ENCODE measurements around the gene CORO2A. TPM values are rescaled to one million over a fixed set of nuclear protein-coding genes. Genes with fewer than 3 reads are reported as not detected.
"Not testable (repeated sequence)": the region's sequence is repeated elsewhere in the genome, so short reads cannot be mapped to it uniquely, and the experiment has no call there.

CORO2A gene
- total and polyA plus RNA-seq, 8 donors, result 2.8 to 26.7 (median 10.7) TPM

DNA sequence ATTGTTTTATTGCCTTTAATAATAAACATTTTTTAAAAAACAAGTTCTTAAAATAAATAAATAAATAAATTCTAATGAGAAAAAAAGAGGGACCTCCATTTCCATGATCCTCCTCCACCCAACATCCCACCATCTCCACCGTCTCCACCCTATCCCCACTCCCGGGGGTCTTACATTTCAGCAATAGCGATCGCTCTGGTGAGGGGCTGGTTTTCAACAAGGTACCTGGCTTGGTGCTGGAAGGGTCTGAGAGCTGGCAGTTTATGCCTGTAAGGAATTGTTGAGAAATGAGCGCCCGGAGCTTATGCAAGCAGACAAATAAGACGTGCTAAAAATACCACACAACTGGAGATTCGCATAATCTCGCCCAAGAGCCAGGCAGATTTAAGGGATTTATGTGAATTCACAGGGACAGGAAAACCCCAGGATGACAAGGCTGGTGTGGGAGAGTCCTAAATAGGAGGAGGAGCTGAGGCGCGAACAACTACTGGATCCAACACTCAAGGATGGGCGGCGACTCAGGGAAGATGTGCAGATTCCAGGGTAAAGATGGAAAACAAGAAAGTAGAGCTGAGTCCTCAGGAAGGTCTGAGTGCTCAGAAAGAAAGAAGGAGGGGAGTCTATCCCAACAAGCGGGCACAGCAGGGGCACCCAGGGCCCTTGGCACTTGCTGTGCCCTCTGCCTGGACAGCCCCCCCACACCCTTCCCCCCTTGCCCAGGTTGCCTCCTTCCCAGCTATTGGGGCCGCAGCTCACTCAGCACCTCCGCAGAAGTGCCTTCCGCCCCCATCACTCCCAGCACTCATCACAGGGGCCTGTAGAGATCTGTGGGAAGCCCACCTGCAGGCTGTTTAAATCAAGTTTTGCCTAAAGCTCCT lies 100.5 kb downstream of the CORO2A start:
- no peak overlapping the region for H3K4me3 ChIP-seq
- H3K9me3 ChIP-seq, result no peaks in the 10 kb centered on the region
- no peaks in the 10 kb centered on the region for H3K27me3 ChIP-seq
- no peak overlapping the region for H3K27ac ChIP-seq
- H3K36me3 ChIP-seq, result peaks cover 0 to 37% (median 19%) of the 10 kb centered on the region in 4 donors
- no peak for DNase-seq
- intact Hi-C loops (cut with DNase I; ENCODE audit: low total_unique reads), result loop anchor here (10.0 kb wide), 1 partner anchor 93 kb away; no protein-coding TSS in a partner anchor
- TF ChIP-seq EP300 (IDR thresholded peaks at IDR 0.05) (no peak), POLR2AphosphoS5 (IDR thresholded peaks at IDR 0.05) (no peak), POLR2A (IDR thresholded peaks at IDR 0.05) (no peak)
- TF ChIP-seq, protein P1, sequence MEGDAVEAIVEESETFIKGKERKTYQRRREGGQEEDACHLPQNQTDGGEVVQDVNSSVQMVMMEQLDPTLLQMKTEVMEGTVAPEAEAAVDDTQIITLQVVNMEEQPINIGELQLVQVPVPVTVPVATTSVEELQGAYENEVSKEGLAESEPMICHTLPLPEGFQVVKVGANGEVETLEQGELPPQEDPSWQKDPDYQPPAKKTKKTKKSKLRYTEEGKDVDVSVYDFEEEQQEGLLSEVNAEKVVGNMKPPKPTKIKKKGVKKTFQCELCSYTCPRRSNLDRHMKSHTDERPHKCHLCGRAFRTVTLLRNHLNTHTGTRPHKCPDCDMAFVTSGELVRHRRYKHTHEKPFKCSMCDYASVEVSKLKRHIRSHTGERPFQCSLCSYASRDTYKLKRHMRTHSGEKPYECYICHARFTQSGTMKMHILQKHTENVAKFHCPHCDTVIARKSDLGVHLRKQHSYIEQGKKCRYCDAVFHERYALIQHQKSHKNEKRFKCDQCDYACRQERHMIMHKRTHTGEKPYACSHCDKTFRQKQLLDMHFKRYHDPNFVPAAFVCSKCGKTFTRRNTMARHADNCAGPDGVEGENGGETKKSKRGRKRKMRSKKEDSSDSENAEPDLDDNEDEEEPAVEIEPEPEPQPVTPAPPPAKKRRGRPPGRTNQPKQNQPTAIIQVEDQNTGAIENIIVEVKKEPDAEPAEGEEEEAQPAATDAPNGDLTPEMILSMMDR (IDR thresholded peaks at IDR 0.05), result no peak
- H3K4me1 ChIP-seq, result peaks cover 9 to 13% (median 11%) of the 10 kb centered on the region in 4 donors
- 72 to 90% (median 81%) methylated on average over 16 to 17 of the region's 17 CpGs for WGBS, 5 donors

DNA sequence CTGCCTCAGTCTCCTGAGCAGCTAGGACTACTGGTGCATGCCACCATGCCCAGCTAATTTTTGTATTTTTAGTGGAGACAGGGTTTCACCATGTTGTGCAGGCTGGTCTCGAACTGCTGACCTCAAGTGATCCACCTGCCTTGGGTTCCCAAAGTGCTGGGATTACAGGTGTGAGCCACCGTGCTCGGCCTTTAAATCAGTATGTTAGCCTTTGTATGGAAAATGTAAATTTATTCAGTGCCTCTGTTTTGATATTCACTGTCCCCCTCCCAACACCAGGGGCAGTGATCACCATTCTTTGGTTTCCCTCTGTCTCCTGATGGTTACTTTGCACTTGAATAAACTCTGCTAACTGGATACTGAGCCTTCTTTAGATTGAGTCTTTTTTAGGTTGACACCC lies 101.8 kb downstream of the CORO2A start:
- not testable (repeated sequence) for H3K27me3 ChIP-seq, H3K4me3 ChIP-seq, H3K27ac ChIP-seq, DNase-seq, H3K9me3 ChIP-seq
- Histone ChIP-seq H3K4me1 (peaks cover 9 to 16% (median 12%) of the 10 kb centered on the region in 4 donors), H3K36me3 (peaks cover 0 to 37% (median 14%) of the 10 kb centered on the region in 4 donors)
- WGBS, 5 donors, result 76 to 94% (median 85%) methylated on average over 3 of the region's 3 CpGs
- intact Hi-C loops (cut with DNase I; ENCODE audit: low total_unique reads), result loop anchor here (10.0 kb wide), 1 partner anchor 94 kb away; no protein-coding TSS in a partner anchor

DNA sequence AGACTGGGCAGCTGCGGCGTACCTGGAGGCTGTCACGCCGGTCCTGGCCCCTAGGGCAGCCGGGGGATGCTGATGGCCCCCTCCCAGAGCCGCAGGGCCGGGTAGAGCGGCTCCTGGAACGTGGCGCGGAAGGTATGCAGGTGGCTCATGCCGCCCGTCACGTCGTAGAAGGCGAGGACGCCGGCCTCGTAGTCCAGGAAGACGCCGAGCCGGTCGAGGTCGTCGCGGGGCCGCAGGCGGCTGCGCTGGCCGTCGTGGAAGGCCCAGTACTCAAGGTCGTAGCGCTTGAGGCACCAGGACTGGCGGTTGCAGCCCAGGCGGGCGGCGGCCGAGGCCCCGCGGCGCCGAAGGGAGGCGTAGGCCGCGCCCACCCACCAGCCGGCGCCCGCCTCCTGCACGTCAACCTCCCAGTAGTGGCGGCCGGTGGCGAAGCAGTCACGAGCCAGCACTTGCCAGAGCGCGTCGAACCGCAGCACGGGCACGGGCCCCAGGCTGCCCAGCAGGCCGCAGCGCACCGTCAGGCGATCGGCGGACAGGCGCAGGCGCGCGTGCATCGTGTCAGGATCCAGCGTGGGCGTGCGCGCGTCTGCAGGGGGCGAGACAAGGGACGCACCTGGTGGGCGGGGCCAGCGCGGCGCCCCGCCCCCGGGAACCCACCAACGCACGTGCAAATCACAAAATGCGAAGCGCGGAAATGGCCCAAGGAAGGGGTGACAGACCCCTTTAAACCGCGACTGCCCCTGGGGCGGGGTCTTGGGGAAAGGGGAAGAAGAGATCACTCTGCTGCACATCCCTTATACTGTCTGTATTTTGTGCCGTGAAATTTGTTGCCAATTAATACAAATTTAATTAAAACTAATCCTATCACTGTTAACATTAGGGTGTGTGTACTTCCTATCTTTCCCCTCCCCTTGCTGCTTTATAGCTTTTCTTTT lies 104.8 kb downstream of the CORO2A start:
- Histone ChIP-seq H3K4me1 (peaks cover 11 to 25% (median 18%) of the 10 kb centered on the region in 4 donors), H3K27ac (peak overlapping the region; percentile 53 to 64 (median 62)), H3K27me3 (no peaks in the 10 kb centered on the region), H3K36me3 (peaks cover 6 to 43% (median 24%) of the 10 kb centered on the region in 4 donors), H3K4me3 (peak overlapping the region; percentile 33 to 49 (median 40)), H3K9me3 (no peaks in the 10 kb centered on the region)
- peak; percentile 59 to 92 for DNase-seq
- WGBS, 5 donors, result 9 to 33% (median 16%) methylated on average over 29 to 92 of the region's 92 CpGs
- TF ChIP-seq POLR2AphosphoS5 (IDR thresholded peaks at IDR 0.05) (peak in 1 of 3 donors; percentile 64), POLR2A (IDR thresholded peaks at IDR 0.05) (no peak)
- TF ChIP-seq, protein P1 (IDR thresholded peaks at IDR 0.05), result peak in 2 of 7 experiments; percentile 4
- intact Hi-C loops (cut with DNase I; ENCODE audit: low total_unique reads), result no loop called here

DNA sequence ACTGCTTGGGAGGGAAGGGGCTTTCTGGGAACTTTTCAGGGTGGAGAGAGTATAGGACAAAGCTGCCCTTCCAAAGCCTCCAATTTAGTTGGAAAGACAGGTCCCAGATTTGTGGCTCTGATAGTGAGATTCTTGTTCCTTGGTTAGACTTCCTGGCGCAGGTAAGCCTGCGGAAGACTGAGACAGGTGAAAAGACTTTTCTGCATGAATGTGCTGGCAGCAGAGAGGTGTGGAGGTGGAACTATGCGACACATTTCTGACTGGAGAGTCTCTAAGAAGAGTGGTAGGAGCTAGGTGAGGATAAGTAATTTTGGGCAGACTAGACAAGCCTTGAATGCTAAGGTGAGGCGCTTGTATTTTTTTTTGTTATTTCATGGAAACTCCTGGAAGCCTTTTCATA lies 106.0 kb downstream of the CORO2A start:
- Histone ChIP-seq H3K9me3 (no peaks in the 10 kb centered on the region), H3K4me1 (peaks cover 18 to 33% (median 24%) of the 10 kb centered on the region in 4 donors), H3K4me3 (no peak overlapping the region), H3K36me3 (peaks cover 14 to 52% (median 36%) of the 10 kb centered on the region in 4 donors), H3K27ac (peak overlapping the region in 2 of 5 donors; percentile 18 to 62), H3K27me3 (no peaks in the 10 kb centered on the region)
- TF ChIP-seq POLR2A (IDR thresholded peaks at IDR 0.05) (no peak), POLR2AphosphoS5 (IDR thresholded peaks at IDR 0.05) (no peak), EP300 (IDR thresholded peaks at IDR 0.05) (no peak)
- TF ChIP-seq, protein P1 (IDR thresholded peaks at IDR 0.05), result no peak
- 69 to 92% (median 84%) methylated on average over 4 of the region's 4 CpGs for WGBS, 5 donors
- intact Hi-C loops (cut with DNase I; ENCODE audit: low total_unique reads), result no loop called here
- DNase-seq, result no peak
